HEK293T (cell line): ENCODE measurements around the gene GATA2.

ENCODE experiments used
- CTCF ChIA-PET: fragments of 350-600 bp; formaldehyde crosslinking; extraction: SDS; loops from one replicate; lab custom pipeline; 2021; ENCODE audit warnings: antibody characterized with exemption, inconsistent platforms; lab: Yijun Ruan, JAX
- POLR2A ChIA-PET: fragments of 350-600 bp; formaldehyde crosslinking; extraction: SDS; loops from one replicate; lab custom pipeline; 2020; ENCODE audit warnings: antibody characterized with exemption, inconsistent platforms; lab: Yijun Ruan, JAX
- DNase-seq: peaks from one replicate; pipeline ENCODE4 v3.0.0; 2012; ENCODE audit warnings: mixed read lengths; ENCODE audit errors: extremely low spot score
- ARNT ChIP-seq: fragments of 450-650 bp; IDR thresholded peaks from 2 replicates; pipeline ENCODE4 v1.6.1; 2017; ENCODE audit warnings: mild to moderate bottlenecking
- BHLHE40 ChIP-seq: fragments of 450-650 bp; IDR thresholded peaks from 2 replicates; pipeline ENCODE4 v1.6.1; 2016; ENCODE audit warnings: mild to moderate bottlenecking, moderate library complexity, borderline replicate concordance
- CTBP1 ChIP-seq: fragments of 450-650 bp; IDR thresholded peaks from 2 replicates; pipeline ENCODE4 v1.6.1; 2016; ENCODE audit warnings: borderline replicate concordance
- ELF4 ChIP-seq: fragments of 450-650 bp; IDR thresholded peaks from 2 replicates; pipeline ENCODE4 v1.6.1; 2017; ENCODE audit warnings: antibody characterized with exemption
- FOXA1 ChIP-seq: fragments of 450-650 bp; IDR thresholded peaks from 2 replicates; pipeline ENCODE4 v1.6.1; 2016; ENCODE audit warnings: mild to moderate bottlenecking
- FOXK2 ChIP-seq: fragments of 450-650 bp; IDR thresholded peaks from 2 replicates; pipeline ENCODE4 v1.6.1; 2016; ENCODE audit warnings: mild to moderate bottlenecking
- FOXM1 ChIP-seq: fragments of 450-650 bp; IDR thresholded peaks from 2 replicates; pipeline ENCODE4 v1.6.1; 2017; ENCODE audit warnings: mild to moderate bottlenecking, borderline replicate concordance
- HDGF ChIP-seq: fragments of 450-650 bp; IDR thresholded peaks from 2 replicates; pipeline ENCODE4 v1.6.1; 2017; ENCODE audit warnings: antibody characterized with exemption, borderline replicate concordance
- L3MBTL2 ChIP-seq: fragments of 450-650 bp; conservative IDR thresholded peaks from 2 replicates; pipeline ENCODE4 v1.6.1; 2016; ENCODE audit warnings: mild to moderate bottlenecking
- LEF1 ChIP-seq: fragments of 450-650 bp; IDR thresholded peaks from 2 replicates; pipeline ENCODE4 v1.6.1; 2017; ENCODE audit warnings: mild to moderate bottlenecking, borderline replicate concordance
- NFRKB ChIP-seq: fragments of 450-650 bp; IDR thresholded peaks from 2 replicates; pipeline ENCODE4 v1.6.1; 2016; ENCODE audit warnings: mild to moderate bottlenecking, moderate library complexity
- PKNOX1 ChIP-seq: fragments of 450-650 bp; IDR thresholded peaks from 2 replicates; pipeline ENCODE4 v1.6.1; 2016
- SP1 ChIP-seq: fragments of 450-650 bp; IDR thresholded peaks from 2 replicates; pipeline ENCODE4 v1.6.1; 2017
- SUZ12 ChIP-seq: fragments of 450-650 bp; IDR thresholded peaks from 2 replicates; pipeline ENCODE4 v1.6.1; 2016; ENCODE audit warnings: mild to moderate bottlenecking
- TARDBP ChIP-seq: fragments of 450-650 bp; IDR thresholded peaks from 2 replicates; pipeline ENCODE4 v1.6.1; 2016
- ZNF384 ChIP-seq: fragments of 450-650 bp; IDR thresholded peaks from 2 replicates; pipeline ENCODE4 v1.6.1; 2016

GATA2 gene

DNA sequence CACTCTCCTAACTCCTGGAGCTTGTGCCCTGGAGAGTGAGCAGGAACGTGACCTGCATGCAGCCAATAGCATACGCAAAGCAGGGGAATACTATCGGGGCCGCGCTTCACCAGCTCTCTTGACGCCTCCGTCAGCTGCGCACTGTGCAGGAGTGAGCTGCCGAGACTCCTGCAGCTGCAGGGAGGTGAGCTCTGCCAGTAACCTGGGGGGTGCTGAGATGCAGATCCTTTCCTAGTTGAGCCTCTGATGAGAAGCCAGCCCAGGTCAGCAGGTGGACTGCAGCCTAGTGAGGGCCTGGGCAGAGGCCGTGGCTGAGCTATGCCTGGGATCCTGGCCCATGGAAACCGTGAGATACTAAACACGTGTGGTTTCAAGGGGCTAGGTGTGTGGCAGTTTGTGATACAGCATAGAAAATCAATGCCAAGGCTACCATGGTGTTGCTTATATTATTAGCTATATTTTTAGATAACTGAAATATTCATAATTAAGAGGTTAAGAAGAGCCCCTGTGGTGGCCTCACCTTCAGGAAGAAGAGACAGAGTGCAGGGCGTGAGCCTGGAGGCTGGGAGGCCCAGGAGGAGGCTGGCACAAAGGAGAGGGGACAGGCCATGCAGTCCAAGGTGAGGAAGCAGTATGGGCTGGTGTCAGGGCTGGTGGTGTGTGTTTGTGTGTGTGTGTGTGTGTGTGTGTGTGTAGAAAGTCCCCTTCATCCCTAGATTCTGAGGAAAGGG is 20.4 kb downstream of the GATA2 start:
- POLR2A ChIA-PET: no interaction called here
- DNase-seq: no peak
- CTCF ChIA-PET: interaction anchor here (0.5 kb wide), 1 partner anchor 150 kb away, joined by 4 read pairs; no protein-coding TSS in a partner anchor
- TF ChIP-seq NFRKB (no peak), FOXK2 (no peak), L3MBTL2 (no peak)

DNA sequence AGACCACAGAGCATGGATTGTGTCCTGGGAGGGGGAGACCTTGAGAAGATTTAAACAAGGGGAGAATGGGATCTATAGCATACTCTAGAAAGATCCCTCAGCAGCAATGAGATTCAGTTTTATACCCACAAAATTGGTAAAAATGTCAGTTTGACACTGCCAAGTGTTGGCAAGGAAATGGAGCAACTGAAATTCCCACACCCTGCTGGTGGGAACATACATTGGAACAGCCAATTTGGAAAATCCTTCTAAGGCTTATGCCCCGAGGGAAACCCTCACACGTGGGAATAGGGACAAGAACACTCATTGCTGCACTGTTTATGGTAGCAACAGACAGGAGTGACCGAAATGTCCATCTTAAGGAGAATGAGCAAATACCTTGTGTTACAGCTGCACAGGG is 21.3 kb downstream of the GATA2 start:
- no peak for DNase-seq
- CTCF ChIA-PET: no interaction called here
- no peak for TF ChIP-seq FOXK2
- no peak for TF ChIP-seq BHLHE40
- no peak for TF ChIP-seq FOXA1
- TF ChIP-seq PKNOX1: no peak
- TF ChIP-seq ZNF384: no peak
- no peak for TF ChIP-seq LEF1
- no peak for TF ChIP-seq L3MBTL2
- no peak for TF ChIP-seq SUZ12
- no peak for TF ChIP-seq SP1
- no peak for TF ChIP-seq TARDBP
- TF ChIP-seq ARNT: no peak
- TF ChIP-seq HDGF: no peak
- no peak for TF ChIP-seq CTBP1
- no peak for TF ChIP-seq ELF4

DNA sequence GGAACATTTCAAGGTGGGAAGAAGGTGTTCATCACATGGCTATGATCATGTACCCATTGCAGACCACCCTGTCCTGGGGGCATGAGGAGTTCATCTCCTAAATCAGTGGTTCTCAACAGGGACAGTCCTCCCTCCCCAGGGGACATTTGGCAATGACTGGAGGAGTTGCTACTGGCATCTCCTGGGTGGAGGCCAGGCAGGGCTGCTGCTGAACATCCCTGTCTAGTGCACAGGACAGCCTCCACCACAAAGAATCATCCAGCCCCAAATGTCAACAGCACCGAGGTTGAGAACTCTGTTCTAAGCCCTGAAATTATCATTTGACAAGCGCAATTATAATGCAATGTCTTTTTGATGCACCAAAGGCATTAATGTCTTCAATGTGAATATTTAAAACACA is 21.9 kb downstream of the GATA2 start:
- CTCF ChIA-PET: no interaction called here
- no peak for DNase-seq
- TF ChIP-seq ZNF384: no peak
- no peak for TF ChIP-seq NFRKB
- TF ChIP-seq FOXA1: no peak
- TF ChIP-seq HDGF: no peak
- no peak for TF ChIP-seq FOXM1
- TF ChIP-seq PKNOX1: no peak
- no peak for TF ChIP-seq ELF4
- TF ChIP-seq L3MBTL2: no peak
- TF ChIP-seq ARNT: no peak
- no peak for TF ChIP-seq FOXK2
- no peak for TF ChIP-seq TARDBP
- POLR2A ChIA-PET: no interaction called here

More for the DNA sequence above, 21.3 kb downstream of the GATA2 start:
- POLR2A ChIA-PET: no interaction called here

DNA sequence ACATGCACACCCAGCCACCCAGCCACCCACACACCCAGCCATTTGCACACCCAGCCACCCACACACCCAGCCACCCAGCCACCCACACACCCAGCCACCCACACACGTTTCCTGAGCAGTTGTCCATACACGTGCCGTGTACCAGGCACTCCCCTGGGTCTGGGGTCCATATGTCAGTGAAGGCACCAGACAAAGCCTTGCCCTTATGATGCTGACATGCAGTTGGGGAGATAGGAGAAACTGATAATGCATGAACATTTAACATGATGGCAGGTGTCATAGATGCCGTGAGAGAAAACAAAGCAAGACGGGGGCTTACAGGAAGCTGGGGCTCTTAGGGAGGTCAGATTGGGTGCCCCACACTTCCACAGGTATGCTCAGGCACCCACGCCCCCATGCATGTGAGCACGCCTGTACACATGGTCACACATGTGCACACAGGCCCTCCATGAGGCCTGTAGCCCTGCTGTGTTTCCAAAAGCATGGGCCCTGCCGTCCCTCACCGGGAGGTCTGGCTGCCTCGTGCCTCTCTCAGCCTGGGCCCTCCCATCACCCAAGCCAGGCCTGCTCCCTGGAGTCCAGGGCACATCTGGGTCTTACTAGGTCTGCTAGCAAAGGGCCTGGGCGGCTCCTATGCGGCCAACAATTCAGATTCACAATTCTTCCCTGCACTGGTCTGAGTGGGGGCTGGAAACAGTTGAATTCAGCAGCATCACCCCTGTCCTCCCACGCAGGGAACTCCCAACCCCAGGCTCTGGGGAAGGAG is 22.7 kb downstream of the GATA2 start:
- DNase-seq: no peak
- TF ChIP-seq FOXK2 (no peak), HDGF (no peak), L3MBTL2 (no peak), ARNT (no peak), NFRKB (no peak), BHLHE40 (no peak), TARDBP (no peak), SUZ12 (no peak)
- ChIA-PET POLR2A (no interaction called here), CTCF (no interaction called here)

- DNase-seq: no peak
These were observed 23.4 kb downstream of the GATA2 start for GRCh38 chr3:128469556-128469955.

GRCh38 chr3:128468791-128469527 is 24.0 kb downstream of the GATA2 start:
- POLR2A ChIA-PET: no interaction called here
- DNase-seq: no peak
- CTCF ChIA-PET: no interaction called here
- no peak for TF ChIP-seq BHLHE40
- no peak for TF ChIP-seq ELF4
- no peak for TF ChIP-seq L3MBTL2
- TF ChIP-seq CTBP1: no peak
- no peak for TF ChIP-seq NFRKB
- no peak for TF ChIP-seq FOXK2

More at GRCh38 chr3:128469556-128469955, 23.4 kb downstream of the GATA2 start:
- POLR2A ChIA-PET: no interaction called here
- CTCF ChIA-PET: no interaction called here
- TF ChIP-seq SUZ12 (no peak), PKNOX1 (no peak), SP1 (no peak), CTBP1 (no peak), FOXA1 (no peak)
